ENCODE results near the gene DUS4L.

- TF ChIP-seq CTCF (IDR thresholded peaks at IDR 0.05; ENCODE audit: low read length) (no peak), EZH2 (IDR thresholded peaks at IDR 0.05; ENCODE audit: borderline replicate concordance, low read length) (no peak)
These were observed 37.1 kb upstream of the DUS4L start for GRCh38 chr7:107526672-107527071.

Data from OCI-LY1 (cell line).